ENCODE measurements around the gene WRAP53.
"Not testable (repeated sequence)": the region's sequence is repeated elsewhere in the genome, so short reads cannot be mapped to it uniquely, and the experiment has no call there.

Gene WRAP53

GRCh38 chr17:7687908-7688807 lies at the start of gene WRAP53:
TSS of gene WRAP53 (plus strand) at chr17:7688477. CDS start at chr17:7688649, 172 bp downstream.
- DNase-seq, result peak; percentile 96

DNA sequence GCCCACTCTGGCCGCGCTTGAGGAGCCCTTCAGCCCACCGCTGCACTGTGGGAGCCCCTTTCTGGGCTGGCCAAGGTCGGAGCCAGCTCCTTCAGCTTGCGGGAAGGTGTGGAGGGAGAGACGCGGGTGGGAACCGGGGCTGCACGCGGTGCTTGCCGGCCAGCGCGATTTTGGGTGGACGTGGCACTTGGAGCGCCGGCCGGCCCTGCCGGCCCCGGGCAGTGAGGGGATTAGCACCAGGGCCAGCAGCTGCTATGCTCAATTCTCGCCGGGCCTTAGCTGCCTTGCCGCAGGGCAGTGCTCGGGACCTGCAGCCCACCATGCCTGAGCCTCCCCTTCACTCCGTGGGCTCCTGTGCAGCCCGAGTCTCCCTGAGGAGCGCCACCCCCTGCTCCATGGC lies 47.5 kb upstream of the WRAP53 start:
- DNase-seq, result no peak

- DNase-seq, result not testable (repeated sequence)
These were observed 46.6 kb upstream of the WRAP53 start for GRCh38 chr17:7641635-7642034.

DNA sequence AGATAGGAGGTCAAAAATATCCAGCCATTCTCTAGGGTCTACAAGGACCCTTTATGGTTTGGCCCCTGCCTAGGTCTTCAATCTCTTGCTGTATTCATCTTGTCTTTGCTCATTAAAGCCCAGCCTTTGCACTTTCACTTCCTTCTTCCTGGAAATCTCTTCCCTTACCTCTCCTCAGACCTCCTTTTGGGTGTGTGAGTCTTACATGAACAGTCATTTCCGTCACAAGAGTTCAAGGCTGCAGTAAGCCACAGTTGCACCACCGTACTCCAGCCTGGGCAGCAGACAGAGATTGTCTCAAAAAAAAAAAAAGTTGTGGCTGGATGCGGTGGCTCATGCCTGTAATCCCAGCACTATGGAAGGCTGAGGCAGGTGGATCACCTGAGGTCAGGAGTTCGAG lies 43.5 kb upstream of the WRAP53 start:
- no peak for DNase-seq

DNA sequence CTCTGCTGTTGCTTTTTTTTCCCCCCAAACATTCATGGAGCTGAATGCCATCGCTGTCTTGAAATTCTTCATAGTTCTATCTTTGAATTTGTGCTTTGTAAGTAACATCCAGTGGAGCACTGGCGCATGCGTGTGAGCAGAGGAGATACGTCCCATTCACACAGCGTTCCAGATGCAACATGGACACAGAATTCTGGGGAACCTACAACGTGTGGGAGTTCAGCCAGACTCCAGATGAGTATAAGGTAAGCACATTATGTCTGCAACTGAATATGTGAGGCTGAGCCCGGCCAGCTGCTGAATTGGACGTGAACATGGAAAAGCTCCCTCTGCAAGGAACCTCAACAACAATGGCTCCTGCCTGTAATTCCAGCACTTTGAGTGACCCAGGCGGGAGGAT lies 41.8 kb upstream of the WRAP53 start:
- DNase-seq, result no peak

GRCh38 chr17:7647018-7647417 lies 41.3 kb upstream of the WRAP53 start:
- no peak for DNase-seq

- DNase-seq, result peak; percentile 84
These were observed 37.7 kb upstream of the WRAP53 start, which contains the start of gene ATP1B2 for GRCh38 chr17:7650509-7651096. TSS of gene ATP1B2 (plus strand) at chr17:7650926. CDS start at chr17:7651519, 593 bp downstream.

GRCh38 chr17:7651097-7651664 lies 37.1 kb upstream of the WRAP53 start:
- DNase-seq, result peak; percentile 8

GRCh38 chr17:7651665-7652387 lies 36.5 kb upstream of the WRAP53 start:
- DNase-seq, result peak; percentile 7

GRCh38 chr17:7652388-7653356 lies 35.6 kb upstream of the WRAP53 start:
- DNase-seq, result no peak

- DNase-seq, result no peak
These were observed 33.3 kb upstream of the WRAP53 start for GRCh38 chr17:7654832-7655540.

GRCh38 chr17:7655541-7655840 lies 32.8 kb upstream of the WRAP53 start:
- no peak for DNase-seq

GRCh38 chr17:7656958-7657609 lies 31.2 kb upstream of the WRAP53 start:
- DNase-seq, result no peak

GRCh38 chr17:7667656-7668406 lies 20.4 kb upstream of the WRAP53 start:
- DNase-seq, result no peak

- DNase-seq, result no peak
These were observed 19.8 kb upstream of the WRAP53 start for GRCh38 chr17:7668482-7668881.

- DNase-seq, result peak; percentile 32
These were observed 15.0 kb upstream of the WRAP53 start for GRCh38 chr17:7673239-7673638.

DNA sequence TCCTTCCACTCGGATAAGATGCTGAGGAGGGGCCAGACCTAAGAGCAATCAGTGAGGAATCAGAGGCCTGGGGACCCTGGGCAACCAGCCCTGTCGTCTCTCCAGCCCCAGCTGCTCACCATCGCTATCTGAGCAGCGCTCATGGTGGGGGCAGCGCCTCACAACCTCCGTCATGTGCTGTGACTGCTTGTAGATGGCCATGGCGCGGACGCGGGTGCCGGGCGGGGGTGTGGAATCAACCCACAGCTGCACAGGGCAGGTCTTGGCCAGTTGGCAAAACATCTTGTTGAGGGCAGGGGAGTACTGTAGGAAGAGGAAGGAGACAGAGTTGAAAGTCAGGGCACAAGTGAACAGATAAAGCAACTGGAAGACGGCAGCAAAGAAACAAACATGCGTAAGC lies 13.3 kb upstream of the WRAP53 start:
- DNase-seq, result no peak

DNA sequence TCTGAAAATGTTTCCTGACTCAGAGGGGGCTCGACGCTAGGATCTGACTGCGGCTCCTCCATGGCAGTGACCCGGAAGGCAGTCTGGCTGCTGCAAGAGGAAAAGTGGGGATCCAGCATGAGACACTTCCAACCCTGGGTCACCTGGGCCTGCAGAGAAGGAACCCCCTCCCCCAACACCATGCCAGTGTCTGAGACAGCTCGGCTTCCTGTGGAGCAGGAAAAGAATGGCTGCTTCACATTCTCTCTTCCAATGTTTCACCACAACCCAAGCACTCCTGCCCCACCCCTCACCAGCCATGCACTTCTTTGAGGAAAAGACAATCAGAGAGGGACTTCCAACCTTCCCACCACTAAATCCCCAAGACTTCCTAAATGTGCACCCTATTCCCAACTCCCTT lies 11.7 kb upstream of the WRAP53 start:
- DNase-seq, result no peak

DNA sequence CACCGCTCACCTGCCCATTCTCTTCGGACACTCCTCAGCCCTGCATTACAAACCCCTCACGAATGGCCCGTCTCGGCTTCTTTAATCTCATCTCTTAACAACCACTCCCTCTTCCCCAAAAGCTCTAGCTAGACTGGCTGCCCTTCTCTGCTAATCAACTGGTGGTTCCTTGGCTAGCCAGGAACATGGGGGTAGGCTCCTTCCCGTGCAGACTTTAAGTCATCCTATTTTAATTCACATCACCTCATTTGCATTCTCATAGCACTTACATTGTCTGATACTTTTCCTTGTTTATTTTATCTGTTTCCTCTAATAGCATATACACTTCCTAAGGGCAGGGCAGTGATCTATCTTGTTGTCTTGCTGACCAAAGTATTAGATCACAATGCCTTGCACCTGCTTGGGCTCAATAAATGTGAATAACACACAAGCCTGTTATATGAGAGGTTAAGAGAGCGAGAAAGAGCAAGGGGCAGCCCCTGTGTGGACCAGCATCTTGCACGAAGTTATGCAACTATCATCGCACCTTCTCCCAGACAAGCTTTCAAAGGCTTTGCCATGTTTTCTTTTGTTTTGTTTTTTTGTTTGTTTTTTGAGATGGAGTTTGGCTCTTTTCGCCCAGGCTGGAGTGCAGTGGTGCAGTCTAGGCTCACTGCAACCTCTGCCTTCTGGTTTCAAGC lies 10.7 kb upstream of the WRAP53 start:
- no peak for DNase-seq
